K562 (cell line): ENCODE measurements around the gene MTCH2. TPM values are rescaled to one million over a fixed set of nuclear protein-coding genes. Genes with fewer than 3 reads are reported as not detected.

Source experiments
- ATAC-seq: fragments of 200-7000 bp; cut with Tn5 transposase; 3 replicates; pipeline ENCODE4 v1.9.1; 2020; ENCODE audit warnings: moderate library complexity
- BruUV-seq: library from RNA; stranded (reverse); fragments of 400-500 nt; replicated peaks from 2 replicates; lab custom pipeline; 2021; lab: Mats Ljungman, UMichigan
- CTCF ChIA-PET: fragments of 300-600 bp; formaldehyde crosslinking; extraction: SDS; loops from one replicate; lab custom pipeline; 2021; ENCODE audit warnings: low intra/inter-chr PET ratio; lab: Yijun Ruan, JAX
- POLR2A ChIA-PET: fragments of 300-600, 350-650 bp; sonication (Branson Sonifier 250); formaldehyde crosslinking; extraction: SDS; loops from one replicate; lab custom pipeline; 2021; ENCODE audit warnings: antibody characterized with exemption, inconsistent platforms; lab: Yijun Ruan, JAX
- DNase-seq, 4 experiments: peaks; one replicate each; pipeline versions ENCODE4 v3.0.0 to v3.0.0-alpha.2; 2011 to 2018; ENCODE audit warnings: low spot score in 3 of 4, mixed read lengths in 3 of 4; ENCODE audit errors: extremely low read depth in 1 of 4
- FAIRE-seq: peaks from 2 replicates; lab custom pipeline; 2011; peaks lifted over from hg19 to GRCh38; lab: Jason Lieb, UNC
- H2AFZ ChIP-seq: 2 replicates; pipeline ENCODE4 v1.6.0; 2011; ENCODE audit warnings: low read depth, low read length, control low read depth, inconsistent platforms
- H3K27ac ChIP-seq: fragments of 200-600 bp; 3 replicates; pipeline ENCODE4 v1.8.0; 2011; ENCODE audit warnings: low read depth, mild to moderate bottlenecking, control low read depth, inconsistent platforms, low read length, moderate library complexity, mixed read lengths; ENCODE audit errors: extremely low read depth
- H3K27me3 ChIP-seq, 2 experiments: fragments of 300-600 bp in 1 of 2; 2 replicates in 1 of 2; 3 replicates in 1 of 2; pipeline versions ENCODE4 v1.6.0 to v1.8.0; 2011; ENCODE audit warnings: inconsistent platforms in 2 of 2, low read length in 2 of 2, mild to moderate bottlenecking in 1 of 2, mixed read lengths in 1 of 2, moderate library complexity in 1 of 2; ENCODE audit not compliant: control insufficient read depth in 2 of 2, insufficient read depth in 2 of 2
- H3K36me3 ChIP-seq: fragments of 300-600 bp; 3 replicates; pipeline ENCODE4 v1.8.0; 2011; ENCODE audit warnings: mild to moderate bottlenecking, low read length, inconsistent platforms; ENCODE audit not compliant: control insufficient read depth, insufficient read depth
- H3K4me1 ChIP-seq, 2 experiments: fragments of 200-600 bp in 1 of 2; replicated peaks in 1 of 2; 2 replicates in 1 of 2; 3 replicates in 1 of 2; pipeline versions ENCODE4 v1.5.1 to v1.8.0; 2011; ENCODE audit warnings: inconsistent platforms in 2 of 2, low read length in 2 of 2, mild to moderate bottlenecking in 1 of 2, mixed read lengths in 1 of 2, moderate library complexity in 1 of 2; ENCODE audit not compliant: control insufficient read depth in 2 of 2, insufficient read depth in 2 of 2
- H3K4me2 ChIP-seq: 2 replicates; pipeline ENCODE4 v1.6.1; 2011; ENCODE audit warnings: low read length, control low read depth, inconsistent platforms, mixed read lengths; ENCODE audit not compliant: insufficient read depth
- H3K4me3 ChIP-seq: fragments of 200-600 bp; sonication (generic), shearing (Covaris generic); 2 replicates; pipeline ENCODE4 v1.5.1; 2016; ENCODE audit warnings: control low read depth, inconsistent platforms
- H3K79me2 ChIP-seq: fragments of 200-600 bp; 3 replicates; pipeline ENCODE4 v1.8.0; 2011; ENCODE audit warnings: low read length, inconsistent platforms; ENCODE audit not compliant: control insufficient read depth, insufficient read depth
- H3K9ac ChIP-seq, 2 experiments: 2 replicates each; pipeline versions ENCODE4 v1.6.0 to v1.6.1; 2011; ENCODE audit warnings: low read depth in 2 of 2, low read length in 2 of 2, control low read depth in 1 of 2, inconsistent platforms in 1 of 2, mild to moderate bottlenecking in 1 of 2, mixed read lengths in 1 of 2; ENCODE audit not compliant: insufficient read depth in 1 of 2
- H3K9me1 ChIP-seq: one replicate; pipeline ENCODE4 v1.6.0; 2011; ENCODE audit warnings: inconsistent platforms, mild to moderate bottlenecking, low read length, moderate library complexity; ENCODE audit not compliant: control insufficient read depth, insufficient read depth
- H3K9me3 ChIP-seq: replicated peaks from 2 replicates; pipeline ENCODE4 v1.5.1; 2011; ENCODE audit warnings: low read depth, low read length, inconsistent platforms; ENCODE audit not compliant: control insufficient read depth, insufficient read depth
- H4K20me1 ChIP-seq: replicated peaks from 2 replicates; pipeline ENCODE4 v1.6.1; 2011; ENCODE audit warnings: low read length, inconsistent platforms, mixed read lengths; ENCODE audit not compliant: control insufficient read depth, insufficient read depth
- CEBPG ChIP-seq, 3 experiments: fragments of 200-800 bp in 1 of 3; sonication (Bioruptor generic) in 1 of 3; sonication (generic) in 1 of 3; formaldehyde crosslinking in 1 of 3; IDR thresholded peaks in 2 of 3; conservative IDR thresholded peaks in 1 of 3; 2 replicates each; pipeline versions ENCODE4 v1.6.1 to v1.8.0; 2016 to 2022; ENCODE audit warnings: missing compliant biosample characterization in 2 of 3, missing genetic modification characterization in 2 of 3, mild to moderate bottlenecking in 1 of 3, missing genetic modification reagents in 1 of 3
- L3MBTL2 ChIP-seq: fragments of 450-650 bp; IDR thresholded peaks from 2 replicates; pipeline ENCODE4 v1.6.1; 2016; ENCODE audit warnings: mild to moderate bottlenecking, moderate library complexity
- SIN3B ChIP-seq: fragments of 450-650 bp; IDR thresholded peaks from 2 replicates; pipeline ENCODE4 v1.6.1; 2017; ENCODE audit warnings: low read depth, mild to moderate bottlenecking, moderate library complexity
- ZNF518B ChIP-seq: fragments of 250-450 bp; sonication (Bioruptor Pico); IDR thresholded peaks from 2 replicates; pipeline ENCODE4 v1.5.0; 2021; ENCODE audit warnings: mild to moderate bottlenecking, moderate library complexity
- WGBS: fragments of 100-300 bp; shearing (Covaris generic); methylation state at CpG from one replicate; pipeline ENCODE4 v1.1.6; 2016; ENCODE audit warnings: low coverage, mixed read lengths; ENCODE audit not compliant: insufficient coverage; ENCODE audit errors: missing lambda C conversion rate; 5-methylcytosine and 5-hydroxymethylcytosine counted together
- in situ Hi-C: fragments of 300-500 bp; cut with MboI; formaldehyde crosslinking; loops from 4 replicates; pipeline ENCODE4 v1.15.0; 2018; ENCODE audit warnings: inconsistent platforms, mixed read lengths
- intact Hi-C: fragments of 100-400 bp; cut with micrococcal nuclease; formaldehyde crosslinking; loops from 2 replicates; pipeline ENCODE4 v1.14.2; 2022
- polyA plus RNA-seq, 8 experiments: library from polyadenylated mRNA; depleted of rRNA in 4 of 8; stranded (reverse) in 5 of 8; unstranded in 3 of 8; fragments of >200 nt; fragmentation: Nextera tagmentation in 2 of 8; fragmentation: Illumina TruSeq in 1 of 8; extraction: Ambion mirVana in 2 of 8; extraction: Trizol in 1 of 8; gene quantifications; 2 replicates each; pipeline versions ENCODE4 v1.2.1 to v1.2.3, GENCODE V29; 2011 to 2014; ENCODE audit warnings: inconsistent platforms in 1 of 8, missing spikeins in 1 of 8
- total RNA-seq, 7 experiments: library from RNA; depleted of rRNA in 6 of 7; stranded (reverse); fragments of >200 nt in 6 of 7; fragmentation: Illumina TruSeq in 2 of 7; extraction: Trizol in 2 of 7; gene quantifications; 2 replicates each; pipeline versions ENCODE4 v1.2.1 to v1.2.3, GENCODE V29; 2011 to 2021; ENCODE audit warnings: low replicate concordance in 1 of 7
- TF ChIP-seq, protein P1 (sequence below), 2 experiments: fragments of 450-650 bp; formaldehyde crosslinking in 1 of 2; IDR thresholded peaks; 2 replicates each; pipeline versions ENCODE4 v1.4.0 to v1.6.1; 2014 to 2020; ENCODE audit warnings: mild to moderate bottlenecking in 2 of 2, borderline replicate concordance in 1 of 2, low read depth in 1 of 2

The MTCH2 gene
- total and polyA plus RNA-seq, 9 of the 15 experiments (the other 6 are each of a cell fraction or from before 2014, with no cell fraction given), result 95.4 to 620 (median 198) TPM

GRCh38 chr11:47656260-47656885 lies 14.0 kb upstream of the MTCH2 start:
- no peak overlapping the region for H3K9ac ChIP-seq
- no peaks in the 10 kb centered on the region for H3K9me1 ChIP-seq
- CTCF ChIA-PET, result no interaction called here
- in situ Hi-C loops, result no loop called here
- POLR2A ChIA-PET, result interaction anchor here (0.6 to 1.4 kb wide), 4 partner anchors 9 to 106 kb away, joined by 3 to 6 read pairs (median 3); no protein-coding TSS in a partner anchor
- no peaks in the 10 kb centered on the region for H4K20me1 ChIP-seq
- intact Hi-C loops, result no loop called here
- peak overlapping the region; percentile 44; the same call in 1 of the 2 replicates for H2AFZ ChIP-seq
- BruUV-seq, result no TSS peak
- no peaks in the 10 kb centered on the region for H3K4me1 ChIP-seq
- peaks cover 4% of the 10 kb centered on the region; the same call in 1 of the 2 replicates for H3K9me3 ChIP-seq
- H3K79me2 ChIP-seq, result no peaks in the 10 kb centered on the region
- peak; percentile 78 for ATAC-seq
- no peaks in the 10 kb centered on the region for H3K36me3 ChIP-seq
- 8% methylated on average over 6 of the region's 6 CpGs for WGBS
- H3K27ac ChIP-seq, result no peak overlapping the region
- no peak overlapping the region for H3K4me3 ChIP-seq
- H3K27me3 ChIP-seq, result no peaks in the 10 kb centered on the region
- H3K4me2 ChIP-seq, result peak overlapping the region; percentile 14; the same call in 1 of the 2 replicates
- no peak for DNase-seq
- peak; percentile 15 for FAIRE-seq
- TF ChIP-seq, protein P1, sequence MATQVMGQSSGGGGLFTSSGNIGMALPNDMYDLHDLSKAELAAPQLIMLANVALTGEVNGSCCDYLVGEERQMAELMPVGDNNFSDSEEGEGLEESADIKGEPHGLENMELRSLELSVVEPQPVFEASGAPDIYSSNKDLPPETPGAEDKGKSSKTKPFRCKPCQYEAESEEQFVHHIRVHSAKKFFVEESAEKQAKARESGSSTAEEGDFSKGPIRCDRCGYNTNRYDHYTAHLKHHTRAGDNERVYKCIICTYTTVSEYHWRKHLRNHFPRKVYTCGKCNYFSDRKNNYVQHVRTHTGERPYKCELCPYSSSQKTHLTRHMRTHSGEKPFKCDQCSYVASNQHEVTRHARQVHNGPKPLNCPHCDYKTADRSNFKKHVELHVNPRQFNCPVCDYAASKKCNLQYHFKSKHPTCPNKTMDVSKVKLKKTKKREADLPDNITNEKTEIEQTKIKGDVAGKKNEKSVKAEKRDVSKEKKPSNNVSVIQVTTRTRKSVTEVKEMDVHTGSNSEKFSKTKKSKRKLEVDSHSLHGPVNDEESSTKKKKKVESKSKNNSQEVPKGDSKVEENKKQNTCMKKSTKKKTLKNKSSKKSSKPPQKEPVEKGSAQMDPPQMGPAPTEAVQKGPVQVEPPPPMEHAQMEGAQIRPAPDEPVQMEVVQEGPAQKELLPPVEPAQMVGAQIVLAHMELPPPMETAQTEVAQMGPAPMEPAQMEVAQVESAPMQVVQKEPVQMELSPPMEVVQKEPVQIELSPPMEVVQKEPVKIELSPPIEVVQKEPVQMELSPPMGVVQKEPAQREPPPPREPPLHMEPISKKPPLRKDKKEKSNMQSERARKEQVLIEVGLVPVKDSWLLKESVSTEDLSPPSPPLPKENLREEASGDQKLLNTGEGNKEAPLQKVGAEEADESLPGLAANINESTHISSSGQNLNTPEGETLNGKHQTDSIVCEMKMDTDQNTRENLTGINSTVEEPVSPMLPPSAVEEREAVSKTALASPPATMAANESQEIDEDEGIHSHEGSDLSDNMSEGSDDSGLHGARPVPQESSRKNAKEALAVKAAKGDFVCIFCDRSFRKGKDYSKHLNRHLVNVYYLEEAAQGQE (IDR thresholded peaks at IDR 0.05; ENCODE audit: borderline replicate concordance), result peak; percentile 56
- TF ChIP-seq, protein P1 (CRISPR knock-in tag; IDR thresholded peaks at IDR 0.05; ENCODE audit: low read depth), result no peak
- TF ChIP-seq L3MBTL2 (peak; percentile 47; the same call in 1 of the 2 replicates), SIN3B (no peak), ZNF518B (no peak), CEBPG (CRISPR knock-in tag; IDR thresholded peaks at IDR 0.05) (no peak), CEBPG (tag; conservative IDR thresholded peaks at IDR 0.05 in 1 of 2, IDR thresholded peaks at IDR 0.05 in 1 of 2) (no peak)
